Brain microvascular endothelial cell (primary cell): Measurements from ENCODE around the gene ALKBH6.

Source experiments
- DNase-seq: peaks from one replicate; pipeline ENCODE4 v3.0.0-alpha.2; 2020
- H3K27ac ChIP-seq: fragments of 250-450 bp; sonication (Bioruptor Pico); 2 replicates; pipeline ENCODE4 v1.5.1; 2020; ENCODE audit warnings: mild to moderate bottlenecking, moderate library complexity
- H3K27me3 ChIP-seq: fragments of 250-450 bp; sonication (Bioruptor Pico); replicated peaks from 2 replicates; pipeline ENCODE4 v1.5.1; 2020; ENCODE audit warnings: mild to moderate bottlenecking
- H3K36me3 ChIP-seq: fragments of 250-450 bp; sonication (Bioruptor Pico); replicated peaks from 2 replicates; pipeline ENCODE4 v1.5.1; 2020; ENCODE audit warnings: mild to moderate bottlenecking
- H3K4me3 ChIP-seq: 2 replicates; pipeline ENCODE4 v1.5.1; 2011; ENCODE audit warnings: low read depth, mild to moderate bottlenecking, control low read depth, low read length, moderate library complexity
- CTCF ChIP-seq: IDR thresholded peaks from 2 replicates; pipeline ENCODE4 v1.5.1; 2011; ENCODE audit warnings: low read depth, mild to moderate bottlenecking, moderate library complexity, low read length, control low read depth, inconsistent platforms; ENCODE audit errors: missing control alignments
- in situ Hi-C: cut with HindIII; loops from 2 replicates; pipeline ENCODE4 v1.10.0; 2017; ENCODE audit warnings: low sequenced_read_pairs, low pct_ligation_motif_present

ALKBH6 gene

GRCh38 chr19:36014012-36014924, at the start of gene ALKBH6:
Gene ALKBH6 (minus strand): TSS chr19:36014213. CDS start chr19:36013397, 816 bp downstream.
- Histone ChIP-seq H3K27me3 (no peaks in the 10 kb centered on the region), H3K36me3 (peaks cover 19% of the 10 kb centered on the region), H3K4me3 (peak within 1 kb of the TSS; percentile 85), H3K27ac (peak within 1 kb of the TSS; percentile 56)
- peak; percentile 99 for DNase-seq
- in situ Hi-C loops = no loop called here
- no peak for TF ChIP-seq CTCF

GRCh38 chr19:36061367-36061766, 47.4 kb upstream of the ALKBH6 start:
- Histone ChIP-seq H3K4me3 (no peak overlapping the region), H3K36me3 (no peaks in the 10 kb centered on the region), H3K27me3 (no peaks in the 10 kb centered on the region), H3K27ac (no peak overlapping the region)
- no peak for DNase-seq
- no peak for TF ChIP-seq CTCF
- in situ Hi-C loops = no loop called here

- TF ChIP-seq CTCF = peak; percentile 85
- Histone ChIP-seq H3K36me3 (no peaks in the 10 kb centered on the region), H3K27me3 (no peaks in the 10 kb centered on the region), H3K27ac (no peak overlapping the region), H3K4me3 (no peak overlapping the region)
- peak; percentile 58 for DNase-seq
- in situ Hi-C loops = no loop called here
These were observed 46.4 kb upstream of the ALKBH6 start for GRCh38 chr19:36060430-36060829.

- no peak for DNase-seq
- no peak for TF ChIP-seq CTCF
- Histone ChIP-seq H3K27ac (no peak overlapping the region), H3K27me3 (no peaks in the 10 kb centered on the region), H3K4me3 (no peak overlapping the region), H3K36me3 (no peaks in the 10 kb centered on the region)
- in situ Hi-C loops = no loop called here
These were observed 45.3 kb upstream of the ALKBH6 start for GRCh38 chr19:36059180-36059910.

GRCh38 chr19:36058481-36059179, 44.6 kb upstream of the ALKBH6 start:
- no peak for DNase-seq
- in situ Hi-C loops = no loop called here
- H3K27me3 ChIP-seq = no peaks in the 10 kb centered on the region
- no peaks in the 10 kb centered on the region for H3K36me3 ChIP-seq
- no peak for TF ChIP-seq CTCF
- no peak overlapping the region for H3K27ac ChIP-seq
- no peak overlapping the region for H3K4me3 ChIP-seq
